Bladder microvascular endothelial cell (primary cell): ENCODE data around the gene EIF1AY. TPM values are rescaled to one million over a fixed set of nuclear protein-coding genes. Genes with fewer than 3 reads are reported as not detected.

Experiments
- total RNA-seq: library from RNA; depleted of rRNA; stranded (reverse); fragments of >200 nt; gene quantifications from 2 replicates; pipeline ENCODE4 v1.2.3, GENCODE V29; 2014

EIF1AY gene, protein sequence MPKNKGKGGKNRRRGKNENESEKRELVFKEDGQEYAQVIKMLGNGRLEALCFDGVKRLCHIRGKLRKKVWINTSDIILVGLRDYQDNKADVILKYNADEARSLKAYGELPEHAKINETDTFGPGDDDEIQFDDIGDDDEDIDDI
- total RNA-seq, result 26.2 and 31.2 TPM in 2 replicates

DNA sequence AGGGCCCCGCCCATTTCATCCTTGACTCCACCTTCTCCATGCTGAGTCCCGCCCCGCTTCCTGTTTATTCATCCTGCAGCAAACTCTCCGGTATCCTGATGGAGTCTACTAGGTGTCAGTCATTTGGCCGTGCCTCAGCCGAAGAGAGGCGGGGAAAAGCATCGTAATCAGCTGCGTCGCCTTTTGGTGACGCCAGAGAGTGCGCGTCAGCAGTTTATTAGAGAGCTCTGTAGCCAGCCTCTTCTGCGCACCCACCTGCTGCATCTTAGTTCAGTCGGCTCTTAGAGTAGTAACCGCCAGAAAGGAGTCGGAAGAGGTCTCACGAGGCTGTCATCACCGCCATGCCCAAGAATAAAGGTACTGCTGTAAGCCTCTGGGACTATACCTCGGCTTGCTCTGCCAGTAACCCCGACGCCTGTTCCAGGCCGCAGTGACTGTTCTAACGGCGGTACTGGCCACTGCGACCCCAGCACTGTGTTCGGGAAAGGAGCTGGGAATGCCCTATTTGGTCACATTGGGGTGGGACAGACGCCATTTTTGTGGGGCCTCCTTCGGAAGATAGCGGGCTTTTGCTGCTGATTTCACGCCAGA is at the start of gene EIF1AY:
Gene EIF1AY, plus strand, starts transcription at position 246 of the 591 bp plus-strand sequence. Its CDS starts 96 bp downstream, at position 342.

Other genes with a start within 250 kb of the EIF1AY start
- not detected in 2 replicates for gene RPS4Y2, start 180.3 kb downstream of the EIF1AY start, total RNA-seq